Mucosa of stomach (tissue), 1 donor: ENCODE results near the gene GPATCH1.

ENCODE experiments used
- H3K27me3 ChIP-seq: one replicate; pipeline ENCODE4 v1.7.0; 2013; ENCODE audit warnings: mild to moderate bottlenecking, low read length; ENCODE audit not compliant: control insufficient read depth, insufficient read depth
- H3K36me3 ChIP-seq: one replicate; pipeline ENCODE4 v1.7.0; 2013; ENCODE audit warnings: low read length; ENCODE audit not compliant: control insufficient read depth, insufficient read depth
- H3K4me1 ChIP-seq: one replicate; pipeline ENCODE4 v1.7.0; 2013; ENCODE audit warnings: mild to moderate bottlenecking, low read length; ENCODE audit not compliant: control insufficient read depth, insufficient read depth
- H3K4me3 ChIP-seq: one replicate; pipeline ENCODE4 v1.7.0; 2013; ENCODE audit warnings: low read length
- H3K9ac ChIP-seq: one replicate; pipeline ENCODE4 v1.7.0; 2013; ENCODE audit warnings: mild to moderate bottlenecking, low read length, moderate library complexity
- H3K9me3 ChIP-seq: one replicate; pipeline ENCODE4 v1.7.0; 2013; ENCODE audit warnings: mild to moderate bottlenecking, low read length, moderate library complexity; ENCODE audit not compliant: control insufficient read depth
- donor health status: Pancreatic carcinoma.

The GPATCH1 gene

GRCh38 chr19:33171916-33172359 lies 91.0 kb downstream of the GPATCH1 start:
- Histone ChIP-seq H3K4me3 (no peak overlapping the region), H3K36me3 (no peaks in the 10 kb centered on the region), H3K27me3 (no peaks in the 10 kb centered on the region), H3K9ac (no peak overlapping the region), H3K4me1 (peaks cover 9% of the 10 kb centered on the region), H3K9me3 (no peaks in the 10 kb centered on the region)

- Histone ChIP-seq H3K27me3 (no peaks in the 10 kb centered on the region), H3K4me3 (no peak overlapping the region), H3K9ac (no peak overlapping the region), H3K4me1 (peaks cover 9% of the 10 kb centered on the region), H3K9me3 (no peaks in the 10 kb centered on the region), H3K36me3 (no peaks in the 10 kb centered on the region)
These were observed 93.2 kb downstream of the GPATCH1 start for GRCh38 chr19:33174186-33174585.

GRCh38 chr19:33175156-33175782 lies 94.3 kb downstream of the GPATCH1 start:
- Histone ChIP-seq H3K4me1 (peaks cover 9% of the 10 kb centered on the region), H3K36me3 (no peaks in the 10 kb centered on the region), H3K4me3 (no peak overlapping the region), H3K9ac (peak overlapping the region; percentile 88), H3K9me3 (no peaks in the 10 kb centered on the region), H3K27me3 (no peaks in the 10 kb centered on the region)

- H3K9me3 ChIP-seq = no peaks in the 10 kb centered on the region
- H3K27me3 ChIP-seq = no peaks in the 10 kb centered on the region
- H3K4me1 ChIP-seq = peaks cover 9% of the 10 kb centered on the region
- H3K4me3 ChIP-seq = peak overlapping the region; percentile 83
- peak overlapping the region; percentile 88 for H3K9ac ChIP-seq
- no peaks in the 10 kb centered on the region for H3K36me3 ChIP-seq
These were observed 95.1 kb downstream of the GPATCH1 start for GRCh38 chr19:33175886-33176669.

- Histone ChIP-seq H3K4me3 (peak overlapping the region; percentile 83), H3K36me3 (no peaks in the 10 kb centered on the region)
These were observed 95.9 kb downstream of the GPATCH1 start for GRCh38 chr19:33176670-33177416.

GRCh38 chr19:33177417-33177979 lies 96.5 kb downstream of the GPATCH1 start:
- Histone ChIP-seq H3K4me1 (peaks cover 9% of the 10 kb centered on the region), H3K27me3 (no peaks in the 10 kb centered on the region), H3K4me3 (peak overlapping the region; percentile 83)

More at GRCh38 chr19:33176670-33177416, 95.9 kb downstream of the GPATCH1 start:
- Histone ChIP-seq H3K4me1 (peaks cover 9% of the 10 kb centered on the region), H3K9ac (peak overlapping the region; percentile 88), H3K9me3 (no peaks in the 10 kb centered on the region), H3K27me3 (no peaks in the 10 kb centered on the region)

More at GRCh38 chr19:33177417-33177979, 96.5 kb downstream of the GPATCH1 start:
- H3K36me3 ChIP-seq = no peaks in the 10 kb centered on the region
- peak overlapping the region; percentile 88 for H3K9ac ChIP-seq
- H3K9me3 ChIP-seq = no peaks in the 10 kb centered on the region
